Measurements from ENCODE around the gene ITFG1.

ITFG1 gene

GRCh38 chr16:47175152-47175551 is 285.7 kb downstream of the ITFG1 start:
- no peak overlapping the region for H3K27ac ChIP-seq (ENCODE audit: extremely low read depth, low read depth, low read length)
- CTCF ChIA-PET, result no interaction called here
- POLR2A ChIA-PET, result no interaction called here
- no peaks in the 10 kb centered on the region for H3K9me3 ChIP-seq (ENCODE audit: control insufficient read depth, insufficient read depth, low read depth, low read length)
- no peaks in the 10 kb centered on the region for H3K4me1 ChIP-seq (ENCODE audit: control insufficient read depth, insufficient read depth, low read length)
- H3K4me3 ChIP-seq (ENCODE audit: low read depth, low read length), result no peak overlapping the region
- TF ChIP-seq ZNF175 (tag by site-specific recombination; IDR thresholded peaks at IDR 0.05) (no peak), PRDM2 (tag by site-specific recombination; IDR thresholded peaks at IDR 0.05; ENCODE audit: borderline replicate concordance) (no peak), ZNF561 (tag by site-specific recombination; IDR thresholded peaks at IDR 0.05; ENCODE audit: borderline replicate concordance) (no peak)
- H3K36me3 ChIP-seq (ENCODE audit: control insufficient read depth in 2 of 2, insufficient read depth in 1 of 2, low read length in 2 of 2), result no peaks in the 10 kb centered on the region

DNA sequence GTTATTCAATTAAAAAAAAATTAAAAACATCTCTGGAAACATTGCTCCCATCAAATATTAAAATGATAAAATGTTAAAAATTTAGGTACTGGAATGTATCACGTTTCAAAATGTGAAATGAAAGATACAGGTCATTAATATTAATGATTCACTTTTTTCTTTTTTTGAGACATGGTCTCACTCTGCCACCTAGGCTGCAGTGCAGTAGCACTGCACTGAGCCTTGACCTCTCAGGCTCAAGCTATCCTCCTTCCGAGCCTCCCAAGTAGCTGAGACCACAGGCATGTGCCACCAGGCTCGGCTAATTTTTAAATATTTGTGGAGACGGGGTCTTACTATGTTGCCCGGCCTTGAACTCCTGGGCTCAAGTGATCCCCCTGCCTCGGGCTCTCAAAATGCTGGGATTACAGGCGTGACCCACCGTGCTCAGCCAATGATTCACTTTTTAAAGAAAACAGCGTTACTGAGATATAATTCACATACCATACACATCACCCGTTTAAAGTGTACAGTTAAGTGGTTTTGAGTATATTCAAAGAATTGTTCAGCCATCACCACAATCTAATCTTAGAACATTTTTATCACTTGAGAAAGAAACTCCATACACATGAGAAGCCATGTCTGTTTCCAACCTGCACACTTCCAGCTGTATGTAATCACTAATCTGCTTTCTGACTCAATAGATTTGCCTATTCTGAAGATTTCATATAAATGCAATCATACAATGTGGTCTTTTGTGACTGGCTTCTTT is 298.0 kb downstream of the ITFG1 start:
- no peak overlapping the region for H3K4me3 ChIP-seq (ENCODE audit: low read depth, low read length)
- no peaks in the 10 kb centered on the region for H3K9me3 ChIP-seq (ENCODE audit: control insufficient read depth, insufficient read depth, low read depth, low read length)
- CTCF ChIA-PET, result interaction anchor here (0.6 to 0.7 kb wide), 2 partner anchors 125 to 725 kb away, joined by 3 read pairs; no protein-coding TSS in a partner anchor
- no peaks in the 10 kb centered on the region for H3K4me1 ChIP-seq (ENCODE audit: control insufficient read depth, insufficient read depth, low read length)
- TF ChIP-seq ZNF280D (tag by site-specific recombination; IDR thresholded peaks at IDR 0.05) (no peak), ZNF426 (tag by site-specific recombination; IDR thresholded peaks at IDR 0.05) (no peak), ZNF202 (tag by site-specific recombination; IDR thresholded peaks at IDR 0.05; ENCODE audit: borderline replicate concordance) (no peak), ZBTB17 (tag by site-specific recombination; IDR thresholded peaks at IDR 0.05) (no peak), ZNF837 (tag by site-specific recombination; IDR thresholded peaks at IDR 0.05) (no peak)
- TF ChIP-seq, protein P1, sequence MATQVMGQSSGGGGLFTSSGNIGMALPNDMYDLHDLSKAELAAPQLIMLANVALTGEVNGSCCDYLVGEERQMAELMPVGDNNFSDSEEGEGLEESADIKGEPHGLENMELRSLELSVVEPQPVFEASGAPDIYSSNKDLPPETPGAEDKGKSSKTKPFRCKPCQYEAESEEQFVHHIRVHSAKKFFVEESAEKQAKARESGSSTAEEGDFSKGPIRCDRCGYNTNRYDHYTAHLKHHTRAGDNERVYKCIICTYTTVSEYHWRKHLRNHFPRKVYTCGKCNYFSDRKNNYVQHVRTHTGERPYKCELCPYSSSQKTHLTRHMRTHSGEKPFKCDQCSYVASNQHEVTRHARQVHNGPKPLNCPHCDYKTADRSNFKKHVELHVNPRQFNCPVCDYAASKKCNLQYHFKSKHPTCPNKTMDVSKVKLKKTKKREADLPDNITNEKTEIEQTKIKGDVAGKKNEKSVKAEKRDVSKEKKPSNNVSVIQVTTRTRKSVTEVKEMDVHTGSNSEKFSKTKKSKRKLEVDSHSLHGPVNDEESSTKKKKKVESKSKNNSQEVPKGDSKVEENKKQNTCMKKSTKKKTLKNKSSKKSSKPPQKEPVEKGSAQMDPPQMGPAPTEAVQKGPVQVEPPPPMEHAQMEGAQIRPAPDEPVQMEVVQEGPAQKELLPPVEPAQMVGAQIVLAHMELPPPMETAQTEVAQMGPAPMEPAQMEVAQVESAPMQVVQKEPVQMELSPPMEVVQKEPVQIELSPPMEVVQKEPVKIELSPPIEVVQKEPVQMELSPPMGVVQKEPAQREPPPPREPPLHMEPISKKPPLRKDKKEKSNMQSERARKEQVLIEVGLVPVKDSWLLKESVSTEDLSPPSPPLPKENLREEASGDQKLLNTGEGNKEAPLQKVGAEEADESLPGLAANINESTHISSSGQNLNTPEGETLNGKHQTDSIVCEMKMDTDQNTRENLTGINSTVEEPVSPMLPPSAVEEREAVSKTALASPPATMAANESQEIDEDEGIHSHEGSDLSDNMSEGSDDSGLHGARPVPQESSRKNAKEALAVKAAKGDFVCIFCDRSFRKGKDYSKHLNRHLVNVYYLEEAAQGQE (tag by site-specific recombination; IDR thresholded peaks at IDR 0.05), result no peak
- TF ChIP-seq, protein P2, sequence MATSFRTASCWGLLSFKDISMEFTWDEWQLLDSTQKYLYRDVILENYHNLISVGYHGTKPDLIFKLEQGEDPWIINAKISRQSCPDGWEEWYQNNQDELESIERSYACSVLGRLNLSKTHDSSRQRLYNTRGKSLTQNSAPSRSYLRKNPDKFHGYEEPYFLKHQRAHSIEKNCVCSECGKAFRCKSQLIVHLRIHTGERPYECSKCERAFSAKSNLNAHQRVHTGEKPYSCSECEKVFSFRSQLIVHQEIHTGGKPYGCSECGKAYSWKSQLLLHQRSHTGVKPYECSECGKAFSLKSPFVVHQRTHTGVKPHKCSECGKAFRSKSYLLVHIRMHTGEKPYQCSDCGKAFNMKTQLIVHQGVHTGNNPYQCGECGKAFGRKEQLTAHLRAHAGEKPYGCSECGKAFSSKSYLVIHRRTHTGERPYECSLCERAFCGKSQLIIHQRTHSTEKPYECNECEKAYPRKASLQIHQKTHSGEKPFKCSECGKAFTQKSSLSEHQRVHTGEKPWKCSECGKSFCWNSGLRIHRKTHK (tag by site-specific recombination; IDR thresholded peaks at IDR 0.05), result no peak
- POLR2A ChIA-PET, result no interaction called here
- no peak overlapping the region for H3K27ac ChIP-seq (ENCODE audit: extremely low read depth, low read depth, low read length)
- H3K36me3 ChIP-seq (ENCODE audit: control insufficient read depth in 2 of 2, insufficient read depth in 1 of 2, low read length in 2 of 2), result peaks cover 0 to 3% of the 10 kb centered on the region in 2 experiments; a peak in 1 of 3 replicates

All from HEK293 (cell line).